RPMI8226 (cell line): Measurements from ENCODE around the gene SNX30.

Source experiments
- DNase-seq: peaks from one replicate; pipeline ENCODE4 v3.0.0-alpha.2; 2015

SNX30 gene

GRCh38 chr9:112753725-112754124 lies 3.2 kb downstream of the SNX30 start:
- DNase-seq = no peak

DNA sequence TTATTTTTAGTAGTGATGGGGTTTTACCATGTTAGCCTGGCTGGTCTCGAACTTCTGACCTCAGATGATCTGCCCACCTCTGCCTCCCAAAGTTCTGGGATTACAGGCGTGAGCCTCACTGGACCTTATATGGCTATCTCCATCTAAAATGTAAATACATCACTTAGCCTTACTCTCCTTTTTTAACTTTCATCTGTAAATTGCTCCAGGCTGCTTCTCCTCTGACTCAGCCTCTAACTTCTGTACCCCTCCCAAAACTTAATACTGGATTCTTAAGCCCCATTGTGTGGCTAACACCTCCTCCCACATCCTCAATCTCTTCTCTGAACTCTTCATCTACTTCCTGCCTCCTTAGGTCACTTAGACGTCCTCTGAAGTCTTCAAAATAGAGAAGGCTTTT lies 4.0 kb downstream of the SNX30 start:
- DNase-seq = no peak

- no peak for DNase-seq
Measured at GRCh38 chr9:112755016-112755427, 4.5 kb downstream of the SNX30 start.

DNA sequence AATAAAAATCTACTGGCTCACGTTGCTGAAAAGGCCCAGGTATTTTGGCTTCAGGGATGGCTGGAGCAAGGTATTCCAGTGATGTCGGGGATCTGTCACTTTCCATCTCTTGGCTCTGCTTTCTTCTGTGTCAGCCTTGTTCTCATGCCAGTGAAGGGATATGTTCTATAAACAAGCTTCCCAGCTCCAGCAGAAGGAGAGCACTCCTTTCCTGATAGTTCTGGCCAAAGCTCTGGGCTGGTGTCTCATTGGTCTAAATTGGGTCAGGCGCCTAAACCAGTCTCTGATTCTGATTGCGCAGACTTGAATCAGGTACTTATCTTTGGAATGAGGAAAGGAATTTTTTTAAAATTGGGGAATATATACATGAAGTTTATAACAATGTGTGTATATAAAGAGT lies 5.1 kb downstream of the SNX30 start:
- DNase-seq = no peak

DNA sequence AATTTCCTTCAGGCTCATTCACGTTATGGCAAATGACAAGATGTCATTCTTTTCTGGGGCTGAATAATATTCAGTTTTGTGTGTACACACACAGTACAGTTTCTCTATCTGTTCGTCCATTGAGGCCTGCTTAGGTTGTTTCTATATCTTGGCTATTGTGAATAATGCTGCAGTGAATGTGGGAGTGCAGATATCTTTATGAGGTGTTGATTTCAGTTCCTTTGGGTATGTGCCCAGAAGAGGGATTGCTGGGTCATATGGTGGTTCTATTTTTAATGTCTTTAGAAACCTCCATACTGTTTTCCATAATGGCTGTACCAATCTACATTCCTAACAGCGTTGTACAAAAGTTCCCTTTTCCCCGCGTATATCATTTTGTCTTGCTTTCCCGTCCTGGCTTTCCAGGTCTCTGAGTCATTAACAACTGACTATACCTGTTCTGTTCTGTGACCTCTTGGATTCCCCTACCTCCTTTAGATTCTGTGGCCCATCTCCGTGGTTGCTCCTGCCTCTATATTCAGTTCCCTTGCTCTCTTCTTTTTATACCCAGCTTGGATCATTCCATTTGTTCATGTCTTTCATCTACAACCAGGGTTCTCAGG lies 6.8 kb downstream of the SNX30 start:
- no peak for DNase-seq

DNA sequence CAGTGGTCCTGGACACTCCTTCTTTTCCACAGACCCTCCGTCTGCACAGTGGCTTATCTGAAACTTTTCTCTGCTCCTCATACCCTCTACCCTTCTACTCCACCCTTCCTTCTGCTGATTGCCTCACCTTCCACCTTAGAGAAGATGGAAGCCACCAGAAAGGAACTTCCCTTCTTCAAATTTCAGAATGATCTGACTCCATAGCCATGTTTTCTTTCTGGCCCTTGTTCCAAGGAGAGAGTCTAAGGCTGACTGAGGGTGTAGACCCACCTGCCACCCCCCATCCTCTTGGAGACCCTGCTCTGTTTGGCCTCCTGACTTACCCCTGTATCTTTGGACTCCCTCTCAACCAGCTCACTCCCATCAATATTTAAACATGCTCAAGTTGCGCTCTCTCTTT lies 7.4 kb downstream of the SNX30 start:
- DNase-seq = no peak

GRCh38 chr9:112760821-112761220 lies 10.3 kb downstream of the SNX30 start:
- no peak for DNase-seq

- DNase-seq = no peak
Measured at GRCh38 chr9:112761912-112762655, 11.5 kb downstream of the SNX30 start.

DNA sequence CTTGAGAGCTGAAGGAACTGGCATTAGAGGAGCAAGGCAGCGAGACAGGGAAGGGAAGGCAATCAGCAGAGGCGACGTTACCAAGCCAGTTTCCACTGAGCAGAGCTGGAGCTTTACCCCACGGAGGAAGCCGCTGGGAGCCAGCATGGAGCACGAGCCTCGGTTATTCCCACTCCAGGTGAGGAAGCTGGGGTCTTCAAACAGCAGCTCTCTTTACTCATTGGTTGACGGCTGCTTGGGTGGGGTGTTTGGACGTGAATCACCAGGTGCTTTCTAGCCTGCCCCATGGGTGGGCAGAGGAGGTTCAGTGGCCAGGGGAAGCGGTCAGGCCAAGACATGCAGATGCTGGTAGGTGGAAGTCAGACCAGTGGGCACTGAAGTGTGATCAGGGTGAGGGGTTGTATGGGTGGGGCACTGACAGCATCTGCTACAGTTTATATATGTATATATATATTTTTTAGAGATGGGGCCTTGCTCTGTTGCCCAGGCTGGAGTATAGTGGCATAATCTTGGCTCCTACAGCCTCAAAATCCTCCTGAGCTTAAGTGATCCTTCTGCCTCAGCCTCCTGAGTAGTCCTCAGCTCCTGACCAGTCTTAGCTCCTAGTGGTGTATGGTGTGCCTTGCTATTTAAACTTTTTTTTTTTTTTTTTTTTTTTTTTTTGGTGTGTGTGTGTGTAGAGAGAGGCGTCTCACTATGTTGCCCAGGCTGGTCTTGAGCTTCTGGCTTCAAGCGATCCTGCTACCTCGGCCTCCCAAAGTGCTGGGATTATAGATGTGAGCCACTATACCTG lies 12.4 kb downstream of the SNX30 start:
- DNase-seq = no peak

- no peak for DNase-seq
Measured at GRCh38 chr9:112764344-112764743, 13.8 kb downstream of the SNX30 start.

DNA sequence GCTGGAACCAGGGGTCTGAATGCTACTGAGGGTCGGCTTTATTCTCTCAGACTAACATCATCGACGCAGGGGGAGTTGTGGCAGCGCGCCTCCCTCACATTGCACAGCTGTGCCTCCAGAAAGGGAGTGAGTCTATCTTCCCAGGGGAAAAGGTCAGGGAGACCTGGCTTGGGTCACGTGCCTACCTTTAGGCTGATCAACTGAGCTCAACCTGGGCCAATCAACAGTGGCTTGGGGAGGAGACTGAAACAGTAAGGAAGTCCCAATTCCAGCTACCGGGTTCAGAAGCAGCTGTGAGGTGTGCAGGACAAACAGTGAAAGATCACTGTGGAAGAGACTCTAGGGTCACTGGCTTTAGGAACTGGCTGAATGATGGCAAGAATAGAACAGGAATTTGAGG lies 14.3 kb downstream of the SNX30 start:
- DNase-seq = no peak

DNA sequence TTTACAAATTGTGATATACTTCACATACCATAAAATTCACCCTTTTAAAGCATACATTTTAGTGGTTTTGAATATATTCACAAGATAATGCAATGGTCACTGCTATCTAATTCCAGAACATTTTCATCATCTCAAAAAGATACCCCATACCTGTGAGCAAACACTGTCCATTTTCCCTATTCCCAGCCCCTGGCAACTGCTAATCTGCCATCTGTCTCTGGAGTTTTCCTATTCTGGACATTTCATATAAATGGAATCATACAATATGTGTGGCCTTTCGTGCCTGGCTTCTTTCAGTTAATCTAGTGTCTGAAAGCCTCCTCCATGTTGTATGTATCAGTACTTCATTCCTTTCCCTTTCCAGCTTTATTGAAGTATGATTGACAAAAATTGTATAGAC lies 14.7 kb downstream of the SNX30 start:
- DNase-seq = no peak

DNA sequence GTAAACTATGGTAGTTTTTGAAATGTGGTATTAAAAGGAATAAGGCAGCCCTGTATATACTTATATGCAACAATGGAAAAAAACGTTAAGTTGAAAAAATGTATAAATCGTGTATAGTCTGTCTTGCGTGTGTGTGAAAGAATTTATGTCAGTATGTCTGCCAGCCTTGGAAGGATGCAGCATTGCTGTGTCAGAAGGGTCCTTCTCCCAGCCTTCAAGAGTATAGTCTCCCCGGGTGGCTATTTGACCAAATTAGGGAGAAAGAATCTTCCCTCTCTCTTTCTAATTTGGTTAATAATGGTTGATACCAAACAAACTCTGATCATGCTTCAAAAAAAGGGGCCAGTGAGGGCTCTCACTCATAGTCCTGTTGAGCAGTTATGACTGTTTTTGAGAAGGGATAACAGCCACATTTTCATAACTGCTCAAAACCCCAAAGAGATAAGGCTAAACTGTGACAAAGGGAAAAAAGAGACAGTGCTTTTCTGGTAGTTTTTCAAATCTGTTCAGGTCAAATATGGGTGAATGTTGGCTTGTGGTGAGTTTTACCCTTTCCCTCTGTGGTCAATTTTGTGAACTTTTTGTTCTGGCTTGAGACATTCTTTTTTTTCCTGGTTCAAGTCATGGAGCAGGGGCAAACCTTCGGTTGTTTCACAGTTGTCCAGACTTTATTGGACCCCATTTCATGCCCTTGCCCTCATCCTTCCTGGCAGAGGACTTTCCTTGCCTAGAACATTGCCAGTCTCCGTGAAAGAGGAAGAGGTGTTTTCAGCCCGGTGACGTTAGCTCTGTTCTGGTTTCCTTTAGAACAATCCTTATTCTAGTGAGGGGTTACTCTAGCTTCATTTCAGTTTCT lies 21.0 kb downstream of the SNX30 start:
- no peak for DNase-seq

DNA sequence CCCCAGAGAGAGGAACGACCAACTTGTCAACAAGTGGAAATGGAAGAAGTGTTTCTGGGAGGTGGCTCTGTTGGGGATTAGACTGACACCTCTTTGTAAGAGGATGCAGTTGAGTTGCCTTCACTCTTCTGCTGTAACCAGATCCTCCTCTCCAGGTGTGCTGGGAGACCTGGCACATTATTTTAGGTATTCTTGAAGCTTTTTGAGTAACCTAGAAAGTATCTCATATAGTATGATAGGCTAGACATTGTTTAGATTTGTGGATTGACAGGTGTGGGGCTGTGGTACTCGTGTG lies 21.6 kb downstream of the SNX30 start:
- no peak for DNase-seq

- DNase-seq = no peak
Measured at GRCh38 chr9:112772551-112772950, 22.0 kb downstream of the SNX30 start.

DNA sequence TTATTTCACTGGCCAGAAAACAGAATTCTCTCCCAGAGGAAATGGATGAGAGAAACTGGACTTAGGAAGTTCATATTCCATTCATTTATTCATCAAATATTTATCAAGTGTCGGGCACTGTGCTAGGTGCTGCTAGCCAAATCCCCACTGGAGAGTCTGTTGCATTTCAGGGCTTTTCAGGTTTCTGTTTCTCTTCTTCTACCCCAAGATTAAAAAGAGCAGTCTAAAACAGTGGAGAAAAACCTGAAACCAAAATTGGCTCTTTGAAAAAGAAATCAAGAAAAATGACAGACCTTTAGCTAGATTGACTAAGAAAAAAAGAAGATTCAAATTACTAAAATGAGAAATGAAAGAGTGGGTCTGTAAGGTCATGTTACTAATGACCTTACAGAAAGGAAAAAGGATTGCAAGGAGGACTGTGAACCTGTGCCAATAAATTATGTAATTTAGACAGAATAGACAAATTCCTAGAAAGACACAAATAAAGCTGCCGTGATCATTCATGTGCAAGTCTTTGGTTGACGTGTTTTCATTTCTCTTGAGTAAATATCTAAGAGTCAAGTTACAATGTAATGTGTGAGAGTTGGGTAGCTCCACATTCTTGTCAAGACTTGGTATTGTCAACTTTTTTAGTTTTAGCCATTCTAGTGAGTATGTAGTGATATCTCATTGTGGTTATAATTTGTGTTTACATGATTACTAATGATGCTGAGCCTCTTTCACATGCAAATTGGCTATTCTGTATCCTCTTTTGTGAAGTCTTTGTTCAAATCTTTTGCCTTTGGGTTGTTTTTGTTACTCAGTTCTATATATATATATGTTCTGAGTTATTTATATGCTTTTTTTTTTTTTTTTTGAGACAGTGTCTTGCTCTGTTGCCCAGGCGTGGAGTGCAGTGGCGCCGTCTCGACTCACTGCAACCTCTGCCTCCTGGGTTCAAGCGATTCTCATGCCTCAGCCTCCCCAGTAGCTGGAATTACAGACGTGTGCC lies 23.7 kb downstream of the SNX30 start:
- no peak for DNase-seq

DNA sequence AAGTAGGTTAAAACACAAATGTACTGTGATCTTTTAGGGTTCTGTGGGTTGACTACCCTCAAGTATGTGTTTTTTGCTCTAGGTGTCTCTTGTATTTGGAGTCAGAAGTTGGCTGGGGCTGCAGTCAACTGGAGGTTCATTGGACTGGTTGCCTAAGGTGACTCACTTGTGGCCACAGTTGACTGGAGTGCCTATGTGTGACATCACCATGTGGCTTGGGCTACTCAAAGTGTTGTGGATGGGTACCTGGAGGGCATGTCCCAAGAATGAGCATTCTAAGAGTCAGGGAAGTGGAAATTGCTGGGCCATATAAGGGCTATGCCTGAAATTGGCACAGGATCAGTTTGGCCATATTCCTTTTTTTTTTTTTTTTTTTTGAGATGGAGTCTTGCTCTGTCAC lies 27.4 kb downstream of the SNX30 start:
- no peak for DNase-seq

DNA sequence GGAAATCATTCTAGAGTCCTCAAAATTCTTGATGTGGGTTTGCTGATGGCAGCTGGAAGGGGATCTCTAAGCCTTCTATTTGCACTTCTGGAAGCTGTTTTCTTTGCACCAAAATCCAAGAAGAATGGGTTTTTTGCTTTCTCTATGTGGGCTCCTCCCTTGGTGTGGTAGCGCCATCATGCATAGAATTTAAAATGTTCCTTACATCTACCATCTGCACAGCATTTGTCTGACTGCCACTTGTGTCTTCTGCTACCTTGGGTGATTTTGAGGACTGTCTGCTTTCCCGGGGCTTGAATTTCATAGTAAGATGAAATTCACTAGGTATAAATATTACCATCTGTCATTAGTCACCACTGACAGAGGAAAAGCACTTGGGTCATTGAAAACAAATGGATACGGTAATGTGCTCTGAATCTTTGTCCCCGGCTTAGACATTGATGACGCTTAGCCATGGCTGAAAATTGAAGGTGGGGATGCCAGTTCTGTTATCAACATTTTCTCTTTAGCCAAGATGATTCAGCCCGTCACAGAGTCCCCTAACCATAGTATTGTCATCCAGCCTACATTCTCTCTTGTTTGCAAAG lies 30.0 kb downstream of the SNX30 start:
- DNase-seq = no peak

- no peak for DNase-seq
Measured at GRCh38 chr9:112782218-112782617, 31.7 kb downstream of the SNX30 start.

GRCh38 chr9:112783551-112783954 lies 33.0 kb downstream of the SNX30 start:
- no peak for DNase-seq

GRCh38 chr9:112784020-112784785 lies 33.6 kb downstream of the SNX30 start:
- DNase-seq = no peak
